ENCODE measurements around the gene FNTB. TPM values are rescaled to one million over a fixed set of nuclear protein-coding genes. Genes with fewer than 3 reads are reported as not detected.

The FNTB gene
- total RNA-seq, 1 donor from 2014 or later: 22.4 TPM

DNA sequence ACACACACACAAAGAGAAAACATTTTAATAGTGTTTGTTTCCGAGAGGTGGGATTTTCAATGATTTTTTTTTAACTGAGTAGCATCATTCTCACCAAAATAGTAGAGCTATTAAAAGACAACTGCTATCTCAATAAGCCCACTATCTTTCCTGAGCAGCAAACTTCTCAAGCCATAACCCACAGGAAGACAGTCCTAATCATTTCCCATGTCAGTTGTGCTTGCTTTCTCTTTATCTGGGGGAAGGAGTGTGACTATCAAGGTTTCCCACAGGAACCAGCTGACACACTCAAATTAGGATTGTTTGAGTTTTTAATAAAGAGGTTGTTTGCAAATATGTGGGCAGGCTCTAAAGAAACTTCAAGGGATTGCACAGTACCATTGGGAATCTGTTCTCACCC is 120.5 kb downstream of the FNTB start:
- peaks cover 8% of the 10 kb centered on the region for H3K27me3 Mint-ChIP-seq
- DNase-seq (ENCODE audit: low spot score, unreplicated experiment): no peak
- TF ChIP-seq CTCF (IDR thresholded peaks at IDR 0.05; ENCODE audit: unreplicated experiment): no peak
- no peak overlapping the region for H3K4me3 Mint-ChIP-seq (ENCODE audit: low read depth)
- H3K36me3 Mint-ChIP-seq (ENCODE audit: insufficient read depth): no peaks in the 10 kb centered on the region
- peaks cover 16% of the 10 kb centered on the region for H3K4me1 Mint-ChIP-seq (ENCODE audit: low read depth)
- H3K9me3 Mint-ChIP-seq (ENCODE audit: low read depth): no peaks in the 10 kb centered on the region
- peak overlapping the region; percentile 67 for H3K27ac Mint-ChIP-seq

DNA sequence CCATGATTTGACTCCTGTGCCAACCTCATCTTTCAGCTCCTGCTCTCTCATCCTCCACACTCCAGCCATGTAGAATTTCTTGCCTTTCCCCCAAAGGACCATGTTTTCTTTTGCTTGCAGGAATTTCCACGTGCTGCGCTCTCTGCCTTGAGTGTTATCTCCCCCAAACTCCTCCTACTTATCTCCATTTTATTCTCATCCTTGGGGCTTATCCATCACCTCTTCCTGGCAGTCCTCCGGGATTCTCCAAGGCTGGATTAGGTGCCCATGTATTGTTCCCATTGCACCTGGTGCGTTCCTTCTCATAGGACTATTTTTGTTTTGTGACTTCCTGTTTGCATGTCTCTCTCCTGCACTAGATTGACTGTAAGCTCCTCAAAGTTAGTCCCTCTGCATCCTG is 122.7 kb downstream of the FNTB start:
- Mint-ChIP-seq H3K9me3 (ENCODE audit: low read depth) (no peaks in the 10 kb centered on the region), H3K27ac (no peak overlapping the region), H3K4me1 (ENCODE audit: low read depth) (peaks cover 12% of the 10 kb centered on the region), H3K27me3 (peaks cover 4% of the 10 kb centered on the region), H3K36me3 (ENCODE audit: insufficient read depth) (no peaks in the 10 kb centered on the region), H3K4me3 (ENCODE audit: low read depth) (no peak overlapping the region)
- no peak for DNase-seq (ENCODE audit: low spot score, unreplicated experiment)
- TF ChIP-seq CTCF (IDR thresholded peaks at IDR 0.05; ENCODE audit: unreplicated experiment): no peak

- Mint-ChIP-seq H3K4me1 (ENCODE audit: low read depth) (peaks cover 12% of the 10 kb centered on the region), H3K36me3 (ENCODE audit: insufficient read depth) (no peaks in the 10 kb centered on the region), H3K27ac (peak overlapping the region; percentile 58), H3K9me3 (ENCODE audit: low read depth) (no peaks in the 10 kb centered on the region), H3K4me3 (ENCODE audit: low read depth) (no peak overlapping the region), H3K27me3 (no peaks in the 10 kb centered on the region)
- no peak for TF ChIP-seq CTCF (IDR thresholded peaks at IDR 0.05; ENCODE audit: unreplicated experiment)
- DNase-seq (ENCODE audit: low spot score, unreplicated experiment): no peak
These were observed 123.8 kb downstream of the FNTB start for GRCh38 chr14:65110525-65110924.

Small RNAs within 50 kb of the gene (microRNA-seq; reads per million reads assigned to microRNA genes)
- gene MIR4706 (ENCODE audit: borderline number of aligned reads, unreplicated experiment): not detected

Other genes starting within 250 kb of the FNTB start
- 1.1 and 1.7 TPM in 2 replicates for gene SPTB, start 107.0 kb upstream of the FNTB start, total RNA-seq
- 37.2 and 43.6 TPM in 2 replicates for gene CHURC1, start 72.4 kb upstream of the FNTB start, total RNA-seq
- 11.0 and 13.9 TPM in 2 replicates for gene GPX2, start 44.1 kb upstream of the FNTB start, total RNA-seq
- gene RAB15, start 14.6 kb upstream of the FNTB start, total RNA-seq: 27.6 and 28.6 TPM in 2 replicates
- gene MAX, start 115.6 kb downstream of the FNTB start, total RNA-seq: 53.4 and 63.0 TPM in 2 replicates